UCSD-AML1 (cell line): ENCODE data around the gene PDE3A.

Source experiments
- DNase-seq: peaks from one replicate; lab custom pipeline; 2025; ENCODE audit not compliant: unreplicated experiment; lab: John Stamatoyannopoulos, UW

PDE3A gene

DNA sequence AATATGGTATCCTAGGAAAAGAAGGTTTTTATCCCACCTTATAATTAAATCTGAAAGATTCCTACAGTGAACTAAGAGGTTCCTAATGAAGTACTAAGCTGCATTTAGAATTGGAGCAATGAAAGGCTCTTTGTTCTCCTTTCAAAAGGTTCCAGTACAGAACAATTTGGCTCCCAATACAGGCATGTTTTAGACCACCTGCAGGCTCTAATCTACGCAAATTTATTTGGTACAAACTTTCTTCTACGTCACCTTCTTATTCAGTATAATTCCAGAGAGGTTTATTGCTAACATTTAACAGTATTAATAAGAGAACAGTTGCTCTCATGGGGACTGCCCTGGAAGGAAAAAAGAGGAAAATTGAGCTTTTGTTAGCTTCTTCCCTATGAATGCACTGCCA lies 289.2 kb downstream of the PDE3A start:
- DNase-seq: no peak

DNA sequence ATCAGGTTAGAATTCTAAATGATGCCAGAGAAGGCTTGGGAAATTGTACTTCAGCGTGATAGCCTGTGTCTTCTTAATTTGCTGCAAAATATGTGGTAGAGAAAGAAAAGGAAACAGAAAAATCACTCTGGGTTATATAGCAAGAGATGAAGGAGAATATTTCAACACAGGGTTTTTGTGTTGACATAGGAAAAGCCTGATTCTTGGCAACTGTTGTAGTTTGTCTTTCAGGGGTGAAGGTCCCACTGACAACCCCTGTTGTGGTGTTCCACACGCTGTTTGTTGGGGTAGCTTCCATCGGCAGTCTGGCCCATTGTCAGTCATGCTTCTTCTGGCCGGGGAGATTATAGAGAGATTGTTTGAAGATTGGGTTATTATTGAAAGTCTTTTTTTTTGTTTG lies 313.0 kb downstream of the PDE3A start:
- DNase-seq: no peak

- no peak for DNase-seq
These were observed 326.9 kb downstream of the PDE3A start, which contains the start of gene SLCO1C1 for GRCh38 chr12:20695232-20695631. Gene SLCO1C1 (plus strand): TSS chr12:20695332. CDS start chr12:20699577, 4,245 bp downstream.

DNA sequence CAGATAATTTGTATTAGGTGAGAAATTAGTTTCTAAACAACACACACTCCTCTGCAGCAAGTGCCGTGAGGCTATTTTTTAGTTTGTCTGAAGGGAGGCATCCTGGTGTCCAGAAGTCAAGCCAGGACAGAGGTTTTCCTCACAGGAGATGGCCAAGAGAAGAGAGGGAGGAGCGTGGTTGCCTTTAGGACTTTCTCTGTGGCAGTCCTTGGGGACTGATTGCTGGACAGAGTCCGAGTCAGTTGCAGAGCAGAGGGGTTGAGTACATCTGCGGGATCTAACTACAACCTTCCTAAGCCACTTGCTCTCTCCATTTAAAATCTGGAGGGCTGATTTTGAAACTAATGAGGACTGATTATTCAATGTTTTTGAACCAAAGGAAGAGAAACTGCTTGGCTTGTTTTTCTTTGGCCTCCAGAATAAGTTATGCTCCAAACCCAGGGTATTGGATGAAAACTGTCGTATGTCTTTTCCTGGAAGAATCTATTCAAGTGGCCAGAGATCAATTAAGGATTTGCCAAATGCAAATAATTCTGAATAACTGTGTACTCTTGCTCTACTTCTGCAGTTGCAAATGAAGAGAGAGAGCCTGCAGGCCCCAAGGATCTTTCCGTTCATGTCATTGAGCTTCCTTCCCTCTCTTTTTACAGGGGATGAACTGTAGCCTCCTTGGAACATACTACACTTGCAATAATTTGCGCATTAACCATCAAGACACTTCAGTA lies 328.0 kb downstream of the PDE3A start:
- no peak for DNase-seq

- no peak for DNase-seq
These were observed 332.8 kb downstream of the PDE3A start for GRCh38 chr12:20701106-20701505.

DNA sequence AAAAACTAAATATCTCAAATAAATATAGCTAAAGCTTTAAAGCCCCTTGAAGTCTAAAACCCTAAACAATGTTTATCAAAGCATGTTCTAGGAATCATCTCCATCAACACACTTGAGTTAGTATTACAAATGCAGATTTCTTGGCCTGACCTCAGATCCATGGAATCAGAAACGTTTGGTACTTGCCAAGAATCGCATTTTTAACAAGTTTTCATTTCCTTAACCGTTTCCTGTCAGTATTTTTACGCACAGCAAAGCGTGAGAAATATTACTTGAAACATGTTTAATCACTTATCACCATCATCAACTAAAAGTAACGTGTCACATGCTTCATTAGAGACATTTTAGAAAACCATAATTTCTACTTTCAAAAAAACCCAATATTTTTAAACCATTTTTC lies 336.5 kb downstream of the PDE3A start:
- no peak for DNase-seq

GRCh38 chr12:20711846-20712245 lies 343.5 kb downstream of the PDE3A start:
- DNase-seq: no peak

- DNase-seq: no peak
These were observed 347.7 kb downstream of the PDE3A start for GRCh38 chr12:20716037-20716436.

DNA sequence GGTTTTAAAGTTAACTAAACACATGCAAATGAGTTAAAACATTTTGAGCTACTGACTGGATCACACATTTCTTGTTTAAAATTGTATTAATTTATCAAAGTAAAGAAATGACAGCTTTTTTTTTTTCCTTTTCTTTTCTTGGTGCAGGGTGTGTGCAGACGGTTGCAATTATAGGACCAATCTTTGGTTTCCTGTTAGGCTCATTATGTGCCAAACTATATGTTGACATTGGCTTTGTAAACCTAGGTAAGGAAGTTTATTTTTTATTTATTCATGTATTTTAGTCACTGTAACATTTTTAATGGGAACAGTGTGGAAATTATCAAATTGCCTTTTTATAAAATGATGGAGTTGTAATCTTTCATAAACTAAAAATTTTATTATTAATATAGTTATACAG lies 348.6 kb downstream of the PDE3A start:
- DNase-seq: no peak

- DNase-seq: no peak
These were observed 350.0 kb downstream of the PDE3A start for GRCh38 chr12:20718294-20718693.

DNA sequence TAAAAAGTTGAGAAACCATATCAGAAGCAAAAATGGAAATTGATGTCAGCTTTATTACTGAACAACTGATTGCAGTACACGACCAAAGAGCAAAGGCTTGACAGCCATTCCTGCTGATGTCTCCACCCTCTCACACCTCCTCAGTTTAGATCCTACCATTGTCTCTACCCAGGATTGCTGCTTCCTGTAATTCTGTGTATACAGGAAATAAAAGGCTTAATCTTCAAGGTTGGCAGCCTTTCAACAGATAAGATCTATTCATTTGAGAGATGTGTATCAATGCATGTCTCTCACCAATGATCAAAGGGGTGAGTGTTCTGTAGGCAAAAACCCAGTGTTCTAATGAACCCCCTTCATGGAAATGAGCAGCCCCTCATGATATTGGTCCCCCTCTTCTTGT lies 353.8 kb downstream of the PDE3A start:
- no peak for DNase-seq

DNA sequence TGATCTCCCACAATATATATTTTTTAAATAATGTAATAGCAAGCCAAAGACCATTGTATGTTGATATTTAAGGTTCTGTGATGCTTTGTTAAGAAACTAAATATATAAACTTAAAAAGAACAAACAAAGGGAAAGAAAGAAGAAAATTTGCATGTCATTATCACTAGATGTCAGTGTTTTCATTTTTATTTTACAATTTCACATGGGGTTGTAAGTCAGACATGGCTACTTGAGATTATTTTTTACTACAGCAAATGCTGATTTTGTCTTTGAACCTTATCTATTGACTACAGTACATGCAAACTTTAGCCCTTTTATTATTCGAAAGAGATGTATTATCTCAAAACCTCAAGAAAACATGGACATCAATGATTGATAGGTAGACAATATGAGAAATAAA lies 362.9 kb downstream of the PDE3A start:
- no peak for DNase-seq
